GM23338 (cell line): Measurements from ENCODE around the gene STK38L. TPM values are rescaled to one million over a fixed set of nuclear protein-coding genes. Genes with fewer than 3 reads are reported as not detected.

ENCODE experiments used
- ATAC-seq: fragments of 200-7000 bp; cut with Tn5 transposase; 3 replicates; pipeline ENCODE4 v1.9.1; 2020
- DNase-seq: peaks from one replicate; pipeline ENCODE4 v3.0.0-alpha.2; 2015; ENCODE audit warnings: low spot score
- H2AFZ ChIP-seq: fragments of 200-600 bp; sonication (generic); 2 replicates; pipeline ENCODE4 v1.8.0; 2016; ENCODE audit warnings: antibody characterized with exemption, mild to moderate bottlenecking, moderate library complexity
- H3F3A ChIP-seq: fragments of 200-600 bp; sonication (generic); replicated peaks from 2 replicates; pipeline ENCODE4 v1.8.0; 2017; ENCODE audit warnings: antibody characterized with exemption, mixed run types, low read depth
- H3K27ac ChIP-seq: fragments of 200-600 bp; sonication (generic); 2 replicates; pipeline ENCODE4 v1.6.1; 2016; ENCODE audit warnings: low read depth
- H3K27me3 ChIP-seq: fragments of 200-600 bp; sonication (generic); 2 replicates; pipeline ENCODE4 v1.8.0; 2016; ENCODE audit warnings: mild to moderate bottlenecking, mixed run types, moderate library complexity; ENCODE audit not compliant: insufficient read depth
- H3K36me3 ChIP-seq: fragments of 200-600 bp; sonication (generic); 2 replicates; pipeline ENCODE4 v1.8.0; 2016; ENCODE audit warnings: mild to moderate bottlenecking; ENCODE audit not compliant: insufficient read depth
- H3K4me1 ChIP-seq: fragments of 200-600 bp; sonication (generic); 2 replicates; pipeline ENCODE4 v1.8.0; 2016; ENCODE audit warnings: mild to moderate bottlenecking, moderate library complexity; ENCODE audit not compliant: insufficient read depth
- H3K4me2 ChIP-seq: fragments of 200-600 bp; sonication (generic); 2 replicates; pipeline ENCODE4 v1.7.1; 2017; ENCODE audit warnings: mixed run types
- H3K4me3 ChIP-seq: fragments of 200-600 bp; sonication (generic); 2 replicates; pipeline ENCODE4 v1.6.1; 2016; ENCODE audit warnings: mixed run types
- H3K79me2 ChIP-seq: fragments of 200-600 bp; sonication (generic); replicated peaks from 2 replicates; pipeline ENCODE4 v1.8.0; 2017; ENCODE audit warnings: mild to moderate bottlenecking; ENCODE audit not compliant: insufficient read depth
- H3K9me2 ChIP-seq: fragments of 200-600 bp; sonication (generic); 2 replicates; pipeline ENCODE4 v1.8.0; 2017; ENCODE audit not compliant: insufficient read depth
- H4K20me1 ChIP-seq: fragments of 200-600 bp; sonication (generic); replicated peaks from 2 replicates; pipeline ENCODE4 v1.8.0; 2017; ENCODE audit warnings: mild to moderate bottlenecking; ENCODE audit not compliant: insufficient read depth
- H3K27ac Mint-ChIP-seq: 2 replicates; pipeline ENCODE4 v1.8.0; 2020; ENCODE audit warnings: inconsistent platforms, mild to moderate bottlenecking, moderate library complexity, mixed read lengths
- H3K27me3 Mint-ChIP-seq: 3 replicates; pipeline ENCODE4 v1.8.0; 2022; ENCODE audit warnings: low read depth, mild to moderate bottlenecking, moderate library complexity, mixed read lengths, inconsistent platforms; ENCODE audit not compliant: insufficient read depth, poor library complexity
- H3K36me3 Mint-ChIP-seq: 3 replicates; pipeline ENCODE4 v1.8.0; 2021; ENCODE audit warnings: low read depth, mild to moderate bottlenecking, inconsistent platforms, moderate library complexity, mixed read lengths
- H3K4me1 Mint-ChIP-seq: 3 replicates; pipeline ENCODE4 v1.8.0; 2020; ENCODE audit warnings: mild to moderate bottlenecking, inconsistent platforms, mixed read lengths
- H3K4me3 Mint-ChIP-seq: 3 replicates; pipeline ENCODE4 v1.8.0; 2021; ENCODE audit warnings: moderate library complexity, mild to moderate bottlenecking, inconsistent platforms, mixed read lengths
- H3K9me3 Mint-ChIP-seq: 3 replicates; pipeline ENCODE4 v1.8.0; 2020; ENCODE audit warnings: moderate library complexity, mild to moderate bottlenecking, inconsistent platforms, mixed read lengths
- CREB1 ChIP-seq: fragments of 250-450 bp; sonication (Bioruptor Pico); IDR thresholded peaks from 2 replicates; pipeline ENCODE4 v1.5.0; 2020; ENCODE audit warnings: low read depth, mild to moderate bottlenecking, moderate library complexity
- CTCF ChIP-seq, 2 experiments: fragments of 200-600 bp in 1 of 2; sonication (generic) in 1 of 2; conservative IDR thresholded peaks; 2 replicates each; pipeline versions ENCODE4 v1.5.1 to v1.6.1; 2016 to 2017; ENCODE audit warnings: antibody characterized with exemption in 2 of 2, low read depth in 2 of 2, mild to moderate bottlenecking in 2 of 2, moderate library complexity in 1 of 2
- ETS1 ChIP-seq: IDR thresholded peaks from 2 replicates; pipeline ENCODE4 v1.6.1; 2016; ENCODE audit warnings: antibody characterized with exemption
- EZH2 ChIP-seq: fragments of 200-600 bp; sonication (generic); IDR thresholded peaks from one replicate; pipeline ENCODE4 v1.8.0; 2017; ENCODE audit warnings: antibody characterized with exemption, mild to moderate bottlenecking, low read depth; ENCODE audit not compliant: unreplicated experiment
- EZH2phosphoT487 ChIP-seq: fragments of 200-600 bp; sonication (generic); IDR thresholded peaks from one replicate; pipeline ENCODE4 v1.8.1; 2018; ENCODE audit warnings: antibody characterized with exemption; ENCODE audit not compliant: unreplicated experiment
- JUNB ChIP-seq: IDR thresholded peaks from one replicate; pipeline ENCODE4 v1.6.1; 2016; ENCODE audit warnings: antibody characterized with exemption; ENCODE audit not compliant: unreplicated experiment
- NANOG ChIP-seq: IDR thresholded peaks from 2 replicates; pipeline ENCODE4 v1.6.1; 2016; ENCODE audit warnings: antibody characterized with exemption, borderline replicate concordance
- POLR2AphosphoS5 ChIP-seq: IDR thresholded peaks from 2 replicates; pipeline ENCODE4 v1.6.1; 2016; ENCODE audit warnings: antibody characterized with exemption, low read depth
- REST ChIP-seq: IDR thresholded peaks from one replicate; pipeline ENCODE4 v1.6.1; 2018; ENCODE audit warnings: antibody characterized with exemption; ENCODE audit not compliant: unreplicated experiment
- STAT1 ChIP-seq: IDR thresholded peaks from one replicate; pipeline ENCODE4 v1.6.1; 2016; ENCODE audit warnings: antibody characterized with exemption; ENCODE audit not compliant: unreplicated experiment
- ZNF114 ChIP-seq: fragments of 250-450 bp; sonication (Bioruptor Pico); IDR thresholded peaks from 2 replicates; pipeline ENCODE4 v1.5.0; 2020; ENCODE audit warnings: mild to moderate bottlenecking, moderate library complexity
- ZNF331 ChIP-seq: fragments of 250-450 bp; sonication (Bioruptor Pico); IDR thresholded peaks from 2 replicates; pipeline ENCODE4 v1.5.0; 2020; ENCODE audit warnings: low read depth, mild to moderate bottlenecking, moderate library complexity
- polyA plus RNA-seq: library from polyadenylated mRNA; unstranded; fragments of >200 nt; fragmentation: Nextera tagmentation; extraction: Ambion mirVana; gene quantifications from 2 replicates; pipeline ENCODE4 v1.2.1, GENCODE V29; 2016
- total RNA-seq: library from RNA; depleted of rRNA; stranded (reverse); fragments of >200 nt; shearing (Covaris generic); gene quantifications from 2 replicates; pipeline ENCODE4 v1.2.3, GENCODE V29; 2014

The STK38L gene
- total and polyA plus RNA-seq, 2 experiments from 2014 or later, result 28.9 to 56.5 TPM

- TF ChIP-seq REST, result no peak
- no peak for TF ChIP-seq ETS1
- TF ChIP-seq CTCF (conservative IDR thresholded peaks at IDR 0.05; ENCODE audit: low read depth in 2 of 2), result no peak
- no peak for TF ChIP-seq JUNB
- no peak for TF ChIP-seq ZNF331 (CRISPR knock-in tag)
- TF ChIP-seq CREB1 (CRISPR knock-in tag), result no peak
- TF ChIP-seq EZH2phosphoT487, result no peak
- TF ChIP-seq POLR2AphosphoS5, result no peak
Observed at GRCh38 chr12:27342536-27342935, 98.5 kb downstream of the STK38L start (continued).

- 0 out of 2 replicates have a peak overlapping the region, but pooled peaks have one; percentile 9 for H3K4me2 ChIP-seq
- Mint-ChIP-seq H3K27ac (no peak overlapping the region), H3K4me3 (no peak overlapping the region), H3K36me3 (no peaks in the 10 kb centered on the region), H3K9me3 (no peaks in the 10 kb centered on the region), H3K27me3 (peaks cover 3% of the 10 kb centered on the region), H3K4me1 (peaks cover 41% of the 10 kb centered on the region)
- peak; percentile 28 for DNase-seq
- H3F3A ChIP-seq, result no peaks in the 10 kb centered on the region
- no peaks in the 10 kb centered on the region; the same call in 1 of the 2 replicates for H3K9me2 ChIP-seq
- no peaks in the 10 kb centered on the region for H3K27me3 ChIP-seq
- no peaks in the 10 kb centered on the region for H3K36me3 ChIP-seq
- peaks cover 25% of the 10 kb centered on the region for H3K4me1 ChIP-seq
- no peak overlapping the region for H3K4me3 ChIP-seq
- no peak overlapping the region for H2AFZ ChIP-seq
- H3K79me2 ChIP-seq, result peaks cover 76% of the 10 kb centered on the region
- H3K27ac ChIP-seq, result peak overlapping the region; percentile 0; the same call in 1 of the 2 replicates
- TF ChIP-seq ZNF114 (CRISPR knock-in tag), result no peak
- no peak for TF ChIP-seq JUNB
- no peak for TF ChIP-seq NANOG
- no peak for TF ChIP-seq EZH2
- TF ChIP-seq POLR2AphosphoS5, result no peak
- no peak for TF ChIP-seq STAT1
- no peak for TF ChIP-seq CREB1 (CRISPR knock-in tag)
- no peak for TF ChIP-seq REST
- peaks cover 14% of the 10 kb centered on the region for H4K20me1 ChIP-seq
- no peak for ATAC-seq
Observed at GRCh38 chr12:27343255-27344000, 99.3 kb downstream of the STK38L start.
